Heart left ventricle (tissue), 13 donors: ENCODE measurements around the gene HAUS2.

Experiments used
- POLR2A ChIP-seq, 2 donors: fragments of 450-650 bp; IDR thresholded peaks; one replicate each; pipeline ENCODE4 v1.6.1; 2017; ENCODE audit warnings: antibody characterized with exemption in 2 of 2, mild to moderate bottlenecking in 2 of 2, moderate library complexity in 2 of 2
- TF ChIP-seq, protein P1 (sequence below), 12 donors: fragments of 200-600 bp; sonication (generic) in 4 of 12; IDR thresholded peaks; one replicate each; pipeline versions ENCODE4 v1.5.0 to v1.8.0; 2018 to 2022; ENCODE audit warnings: antibody characterized with exemption in 12 of 12, mild to moderate bottlenecking in 5 of 12
- donor health status: ischemic (EF 13 %, LVEDD 7.1; RV severe dilation, severe dysfunction).
- donor health status: DM: no; HTN: yes; CAD: no.
- donor health status: DM: no; HTN: no; CAD: no.
- donor health status: ischemic (EF 25% LVEDD 6.9; RV normal size, moderate dysfunction).
- donor health status: ischemic (EF 25% LVEDD 5.7; RV mildly dilated, moderate dysfunction).
- donor health status: ischemic (EF 35%, LVEDD 5.7; RV mildly dilated, moderate dysfunction).
- donor health status: nonischemic (EF 11% LVEDD 7.7; RV severe dilation, severe dysfunction).
- donor health status: DM: yes; HTN: yes; CAD: no.
- donor health status: PGD.
- donor health status: ischemic (EF 29% LVEDD 5.4; RV normal size, mild dysfunction).
- donor health status: nonischemic (EF 23%, LVEDD 6.1; RV moderate dilation, normal function).

DNA sequence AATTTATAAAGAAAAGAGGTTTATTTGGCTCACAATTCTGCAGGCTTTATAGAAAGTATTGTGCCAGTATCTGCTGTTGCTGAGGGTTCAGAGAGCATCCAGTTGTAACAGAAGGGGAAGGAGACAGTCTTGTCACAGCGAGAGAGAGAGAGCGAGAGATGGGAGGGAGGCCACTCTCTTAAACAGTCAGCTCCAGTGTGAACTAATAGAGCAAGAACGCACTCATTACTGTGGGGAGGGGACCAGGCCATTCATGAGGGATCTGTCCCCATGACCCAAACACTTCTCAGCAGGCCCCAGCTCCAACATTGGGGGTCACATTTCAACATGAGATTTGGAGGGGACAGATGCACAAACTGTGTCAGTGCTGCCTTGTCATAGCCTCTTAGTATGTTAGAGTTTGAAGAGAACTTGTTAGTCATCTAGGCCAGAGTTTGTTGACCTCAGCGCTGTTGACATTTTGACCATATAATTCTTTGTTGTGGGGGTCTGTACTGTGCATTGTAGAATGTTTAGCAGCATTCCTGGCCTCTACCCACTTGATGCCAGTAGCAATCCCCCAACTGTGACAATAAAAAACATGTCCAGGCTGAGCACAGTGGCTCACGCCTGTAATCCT lies 42.1 kb downstream of the HAUS2 start:
- no peak for TF ChIP-seq POLR2A (IDR thresholded peaks at IDR 0.05)
- TF ChIP-seq, protein P1, sequence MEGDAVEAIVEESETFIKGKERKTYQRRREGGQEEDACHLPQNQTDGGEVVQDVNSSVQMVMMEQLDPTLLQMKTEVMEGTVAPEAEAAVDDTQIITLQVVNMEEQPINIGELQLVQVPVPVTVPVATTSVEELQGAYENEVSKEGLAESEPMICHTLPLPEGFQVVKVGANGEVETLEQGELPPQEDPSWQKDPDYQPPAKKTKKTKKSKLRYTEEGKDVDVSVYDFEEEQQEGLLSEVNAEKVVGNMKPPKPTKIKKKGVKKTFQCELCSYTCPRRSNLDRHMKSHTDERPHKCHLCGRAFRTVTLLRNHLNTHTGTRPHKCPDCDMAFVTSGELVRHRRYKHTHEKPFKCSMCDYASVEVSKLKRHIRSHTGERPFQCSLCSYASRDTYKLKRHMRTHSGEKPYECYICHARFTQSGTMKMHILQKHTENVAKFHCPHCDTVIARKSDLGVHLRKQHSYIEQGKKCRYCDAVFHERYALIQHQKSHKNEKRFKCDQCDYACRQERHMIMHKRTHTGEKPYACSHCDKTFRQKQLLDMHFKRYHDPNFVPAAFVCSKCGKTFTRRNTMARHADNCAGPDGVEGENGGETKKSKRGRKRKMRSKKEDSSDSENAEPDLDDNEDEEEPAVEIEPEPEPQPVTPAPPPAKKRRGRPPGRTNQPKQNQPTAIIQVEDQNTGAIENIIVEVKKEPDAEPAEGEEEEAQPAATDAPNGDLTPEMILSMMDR (IDR thresholded peaks at IDR 0.05): no peak
